ENCODE measurements around the gene PYROXD2.

- TF ChIP-seq CTCF (IDR thresholded peaks at IDR 0.05; ENCODE audit: low read depth, low read length, poor library complexity, severe bottlenecking) (no peak), EZH2phosphoT487 (IDR thresholded peaks at IDR 0.05; ENCODE audit: borderline replicate concordance, low read length) (no peak)
Observed at GRCh38 chr10:98407744-98408241, 7.2 kb downstream of the PYROXD2 start.
